ENCODE results near the gene PLXNA4.

PLXNA4 gene

DNA sequence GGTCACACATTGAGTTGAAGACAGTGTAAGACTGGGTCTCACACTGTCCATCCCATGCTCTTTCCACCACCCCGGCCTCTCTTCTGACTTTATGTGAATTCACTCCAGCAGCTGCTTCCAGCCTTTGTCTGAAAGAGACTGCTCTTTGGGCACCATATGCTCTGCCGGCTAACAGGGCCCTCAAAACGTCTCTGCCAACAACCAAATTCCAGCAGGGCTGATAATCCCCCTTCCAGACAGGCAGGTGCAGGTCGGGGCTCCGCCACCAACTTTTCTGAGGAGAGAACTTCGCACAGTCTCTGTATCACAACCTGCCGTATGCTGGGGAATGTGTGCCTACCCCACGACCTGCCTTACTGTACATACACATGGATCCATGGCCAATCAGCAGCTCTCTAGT lies 64.3 kb downstream of the PLXNA4 start:
- DNase-seq (ENCODE audit: low spot score), result no peak
- TF ChIP-seq, protein P1, sequence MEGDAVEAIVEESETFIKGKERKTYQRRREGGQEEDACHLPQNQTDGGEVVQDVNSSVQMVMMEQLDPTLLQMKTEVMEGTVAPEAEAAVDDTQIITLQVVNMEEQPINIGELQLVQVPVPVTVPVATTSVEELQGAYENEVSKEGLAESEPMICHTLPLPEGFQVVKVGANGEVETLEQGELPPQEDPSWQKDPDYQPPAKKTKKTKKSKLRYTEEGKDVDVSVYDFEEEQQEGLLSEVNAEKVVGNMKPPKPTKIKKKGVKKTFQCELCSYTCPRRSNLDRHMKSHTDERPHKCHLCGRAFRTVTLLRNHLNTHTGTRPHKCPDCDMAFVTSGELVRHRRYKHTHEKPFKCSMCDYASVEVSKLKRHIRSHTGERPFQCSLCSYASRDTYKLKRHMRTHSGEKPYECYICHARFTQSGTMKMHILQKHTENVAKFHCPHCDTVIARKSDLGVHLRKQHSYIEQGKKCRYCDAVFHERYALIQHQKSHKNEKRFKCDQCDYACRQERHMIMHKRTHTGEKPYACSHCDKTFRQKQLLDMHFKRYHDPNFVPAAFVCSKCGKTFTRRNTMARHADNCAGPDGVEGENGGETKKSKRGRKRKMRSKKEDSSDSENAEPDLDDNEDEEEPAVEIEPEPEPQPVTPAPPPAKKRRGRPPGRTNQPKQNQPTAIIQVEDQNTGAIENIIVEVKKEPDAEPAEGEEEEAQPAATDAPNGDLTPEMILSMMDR (IDR thresholded peaks at IDR 0.05; ENCODE audit: extremely low read depth, missing control alignments), result no peak

DNA sequence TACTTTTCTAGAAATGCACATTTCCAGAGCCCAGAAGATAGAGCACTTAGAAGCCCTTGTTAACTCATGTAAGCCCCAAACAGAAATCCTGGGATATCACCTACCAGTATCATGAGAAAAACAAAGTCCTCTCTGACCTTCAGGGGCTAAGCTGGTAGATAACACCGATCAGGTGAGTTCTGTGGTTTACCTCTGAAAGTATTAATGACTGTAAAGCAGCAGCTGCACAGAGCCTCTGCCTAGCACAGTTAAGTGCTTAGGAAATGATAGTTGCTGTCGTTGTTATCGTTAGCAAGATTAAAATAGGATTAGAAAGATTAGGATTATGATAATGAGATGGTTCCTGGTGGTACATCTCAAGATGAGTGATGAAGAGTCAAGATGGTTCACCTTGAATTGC lies 64.9 kb downstream of the PLXNA4 start:
- DNase-seq (ENCODE audit: low spot score), result no peak
- TF ChIP-seq, protein P1 (IDR thresholded peaks at IDR 0.05; ENCODE audit: extremely low read depth, missing control alignments), result no peak

DNA sequence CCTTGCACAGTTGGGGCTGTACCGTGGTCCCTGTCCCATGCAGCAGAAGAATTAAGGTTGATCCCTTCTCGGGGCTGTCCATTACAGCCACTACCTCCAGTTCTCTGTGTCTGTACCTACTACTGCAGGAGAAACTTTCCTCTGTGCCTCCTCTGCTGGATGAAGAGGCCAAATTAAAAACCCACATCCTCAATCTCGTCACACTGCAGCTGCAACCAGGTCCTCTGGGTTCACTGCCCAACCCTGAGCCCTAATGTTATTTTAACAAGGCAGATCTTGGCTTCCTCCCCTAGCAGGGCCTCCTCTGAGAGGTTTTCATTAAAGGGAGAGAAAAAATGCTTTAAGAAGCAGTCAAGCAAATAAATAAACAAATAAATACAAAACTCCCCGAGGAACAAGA lies 66.6 kb downstream of the PLXNA4 start:
- no peak for DNase-seq (ENCODE audit: low spot score)
- TF ChIP-seq, protein P1 (IDR thresholded peaks at IDR 0.05; ENCODE audit: extremely low read depth, missing control alignments), result no peak

DNA sequence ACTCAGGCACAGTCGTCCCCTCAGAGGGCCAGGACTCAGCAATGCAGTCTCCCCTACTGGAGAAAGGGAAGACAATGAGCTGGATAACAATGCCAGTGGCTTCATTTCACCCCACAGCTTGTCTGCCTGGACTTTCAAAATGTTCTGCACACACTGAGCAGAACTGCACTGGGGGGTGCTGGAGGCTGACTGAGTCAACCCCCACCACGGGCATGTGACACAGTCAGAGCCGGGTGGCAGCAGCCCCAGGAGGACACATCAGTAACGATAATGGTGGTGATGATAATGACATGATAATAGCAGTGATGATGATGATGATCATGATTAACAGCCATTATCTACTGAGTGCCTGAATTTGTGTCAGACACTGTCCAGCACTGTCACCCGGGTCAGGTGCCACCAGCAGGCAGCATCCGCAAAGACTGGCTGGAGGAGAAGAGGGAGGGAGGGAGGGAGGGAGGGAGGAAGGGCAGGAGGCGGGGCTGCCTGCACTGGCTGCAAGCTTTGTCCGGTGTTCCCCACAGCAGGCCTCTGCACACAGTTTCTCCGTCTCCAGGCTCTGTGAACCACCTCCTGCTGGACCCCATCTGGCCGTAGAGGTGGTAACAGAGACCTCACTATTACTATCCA lies 67.4 kb downstream of the PLXNA4 start:
- TF ChIP-seq, protein P1 (IDR thresholded peaks at IDR 0.05; ENCODE audit: extremely low read depth, missing control alignments), result no peak
- no peak for DNase-seq (ENCODE audit: low spot score)

DNA sequence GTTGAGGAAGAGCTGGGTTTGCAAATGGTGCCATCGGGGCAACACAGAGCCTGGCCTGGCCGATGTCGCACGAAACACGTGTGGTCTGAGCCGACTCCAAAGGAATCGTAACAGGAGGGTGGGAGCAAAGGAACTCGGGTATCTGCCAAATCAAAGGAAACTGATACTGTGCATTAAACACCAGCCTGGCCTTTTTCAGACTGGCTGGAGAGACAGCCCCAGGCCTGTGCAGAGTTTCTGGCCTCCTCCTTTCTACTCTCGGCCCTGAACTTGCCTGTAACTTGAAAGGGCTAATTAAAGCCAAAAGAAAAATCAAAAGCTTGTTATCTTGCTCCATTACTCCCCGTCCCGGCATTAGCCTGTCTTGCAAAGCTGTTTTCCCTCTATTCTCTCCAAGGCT lies 71.4 kb downstream of the PLXNA4 start:
- TF ChIP-seq, protein P1 (IDR thresholded peaks at IDR 0.05; ENCODE audit: extremely low read depth, missing control alignments), result no peak

DNA sequence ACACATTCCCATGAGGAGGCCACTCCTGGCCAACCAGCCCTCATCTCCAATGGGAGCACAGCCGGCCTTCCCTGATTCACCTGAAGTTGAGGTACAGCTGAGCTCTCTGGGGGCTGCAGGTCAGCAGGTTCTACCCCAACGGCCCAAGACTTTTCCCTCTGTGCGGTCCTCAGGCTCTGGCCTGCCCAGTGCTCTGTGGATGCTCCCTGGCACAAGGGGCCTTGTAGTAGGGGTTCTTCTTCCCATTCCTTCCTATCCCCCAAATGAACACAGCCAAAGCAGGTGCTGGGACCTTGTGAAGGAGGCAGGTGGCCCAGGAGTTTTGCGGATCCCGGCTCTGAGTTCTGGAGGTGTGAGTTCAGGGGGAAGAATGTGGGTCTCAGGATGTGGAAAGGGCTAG lies 72.2 kb downstream of the PLXNA4 start:
- DNase-seq (ENCODE audit: low spot score), result no peak
- TF ChIP-seq, protein P1 (IDR thresholded peaks at IDR 0.05; ENCODE audit: extremely low read depth, missing control alignments), result no peak

More for the DNA sequence above, 71.4 kb downstream of the PLXNA4 start:
- DNase-seq (ENCODE audit: low spot score), result no peak

DNA sequence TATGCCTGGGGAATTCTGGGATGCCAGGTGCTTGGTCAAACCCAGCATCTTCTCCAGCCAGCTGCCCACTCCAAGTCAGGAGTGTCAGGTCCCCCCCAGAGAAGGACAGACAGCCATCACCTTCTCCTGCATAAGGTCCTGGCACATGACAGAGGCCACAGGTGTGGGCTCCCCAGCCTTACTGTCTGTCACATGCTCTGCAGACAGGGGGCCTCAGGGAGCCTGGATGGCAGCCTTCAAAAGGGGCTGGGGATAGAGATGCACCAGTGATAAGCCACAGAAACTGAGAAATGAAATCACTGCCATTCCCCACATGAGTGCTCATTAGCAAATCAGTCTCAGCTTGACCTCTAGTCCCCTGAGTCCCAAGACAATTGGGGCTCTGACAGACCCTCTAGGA lies 72.9 kb downstream of the PLXNA4 start:
- TF ChIP-seq, protein P1 (IDR thresholded peaks at IDR 0.05; ENCODE audit: extremely low read depth, missing control alignments), result no peak
- no peak for DNase-seq (ENCODE audit: low spot score)

Data from GM20000 (cell line).